Endothelial cell of umbilical vein (primary cell): ENCODE measurements around the gene TSPAN9. TPM values are rescaled to one million over a fixed set of nuclear protein-coding genes. Genes with fewer than 3 reads are reported as not detected.
A peak's percentile ranks its signal among the peaks of the same experiment; 100 is the strongest.

ENCODE experiments used
- BruUV-seq: library from RNA; stranded (reverse); fragments of 400-500 nt; replicated peaks from 2 replicates; lab custom pipeline; 2021; lab: Mats Ljungman, UMichigan
- CTCF ChIA-PET: fragments of 300-600, 350-600 bp; sonication (Branson Sonifier 250); formaldehyde crosslinking; loops from one replicate; lab custom pipeline; 2021; ENCODE audit warnings: antibody characterized with exemption, inconsistent platforms; lab: Charles Lee
- POLR2A ChIA-PET: fragments of 300-600, 350-600 bp; sonication (Branson Sonifier 250); formaldehyde crosslinking; loops from one replicate; lab custom pipeline; 2021; ENCODE audit warnings: antibody characterized with exemption, inconsistent platforms; lab: Charles Lee
- DNase-seq: peaks from one replicate; pipeline ENCODE4 v3.0.0-alpha.2; 2011; ENCODE audit warnings: low read depth, low spot score
- FAIRE-seq: peaks from 2 replicates; lab custom pipeline; 2011; peaks lifted over from hg19 to GRCh38; lab: Jason Lieb, UNC
- H2AFZ ChIP-seq: 2 replicates; pipeline ENCODE4 v1.6.0; 2012; ENCODE audit warnings: low read depth, low read length, control low read depth, inconsistent platforms
- H3K27ac ChIP-seq: 2 replicates; pipeline ENCODE4 v1.5.1; 2011; ENCODE audit warnings: low read depth, mild to moderate bottlenecking, control low read depth, low read length, moderate library complexity; ENCODE audit not compliant: insufficient read depth
- H3K27me3 ChIP-seq, 2 experiments: 2 replicates each; pipeline versions ENCODE4 v1.6.0 to v1.6.1; 2011; ENCODE audit warnings: low read length in 2 of 2, mixed read lengths in 1 of 2; ENCODE audit not compliant: control insufficient read depth in 2 of 2, insufficient read depth in 2 of 2
- H3K36me3 ChIP-seq, 2 experiments: 2 replicates in 1 of 2; 3 replicates in 1 of 2; pipeline ENCODE4 v1.5.1; 2011; ENCODE audit warnings: low read length in 2 of 2, mild to moderate bottlenecking in 1 of 2, moderate library complexity in 1 of 2; ENCODE audit not compliant: control insufficient read depth in 2 of 2, insufficient read depth in 2 of 2; ENCODE audit errors: extremely low read depth in 1 of 2
- H3K4me1 ChIP-seq: 3 replicates; pipeline ENCODE4 v1.5.1; 2011; ENCODE audit warnings: mild to moderate bottlenecking, low read length; ENCODE audit not compliant: control insufficient read depth, insufficient read depth; ENCODE audit errors: extremely low read depth
- H3K4me2 ChIP-seq: 2 replicates; pipeline ENCODE4 v1.6.1; 2011; ENCODE audit warnings: low read length, control low read depth, mixed read lengths; ENCODE audit not compliant: insufficient read depth
- H3K4me3 ChIP-seq, 3 experiments: fragments of 200-600 bp in 1 of 3; sonication (generic), shearing (Covaris generic) in 1 of 3; replicated peaks in 1 of 3; 2 replicates each; pipeline ENCODE4 v1.5.1; 2011 to 2016; ENCODE audit warnings: control low read depth in 3 of 3, low read length in 3 of 3, mild to moderate bottlenecking in 2 of 3, inconsistent platforms in 1 of 3, low read depth in 1 of 3, moderate library complexity in 1 of 3; ENCODE audit not compliant: insufficient read depth in 1 of 3
- H3K79me2 ChIP-seq: 2 replicates; pipeline ENCODE4 v1.6.0; 2012; ENCODE audit warnings: low read length, inconsistent platforms; ENCODE audit not compliant: control insufficient read depth, insufficient read depth
- H3K9ac ChIP-seq: replicated peaks from 2 replicates; pipeline ENCODE3; 2011; ENCODE audit warnings: low read length, control low read depth; ENCODE audit not compliant: insufficient read depth; ENCODE audit errors: extremely low read depth
- H3K9me1 ChIP-seq: replicated peaks from 3 replicates; pipeline ENCODE4 v1.6.0; 2011; ENCODE audit warnings: mild to moderate bottlenecking, low read length; ENCODE audit not compliant: control insufficient read depth, insufficient read depth; ENCODE audit errors: extremely low read depth
- H3K9me3 ChIP-seq: replicated peaks from 2 replicates; pipeline ENCODE4 v1.5.1; 2012; ENCODE audit warnings: low read length, inconsistent platforms; ENCODE audit not compliant: control insufficient read depth, insufficient read depth
- H4K20me1 ChIP-seq: replicated peaks from 2 replicates; pipeline ENCODE3; 2011; ENCODE audit warnings: mild to moderate bottlenecking, low read length; ENCODE audit not compliant: control insufficient read depth, insufficient read depth; ENCODE audit errors: extremely low read depth
- EZH2 ChIP-seq: IDR thresholded peaks from 2 replicates; pipeline ENCODE4 v1.6.1; 2012; ENCODE audit warnings: borderline replicate concordance, low read depth, mild to moderate bottlenecking, moderate library complexity, low read length, inconsistent platforms; ENCODE audit not compliant: severe bottlenecking
- FOS ChIP-seq: IDR thresholded peaks from 2 replicates; pipeline ENCODE4 v1.6.1; 2011; ENCODE audit warnings: mild to moderate bottlenecking, low read length, moderate library complexity, borderline replicate concordance; ENCODE audit not compliant: insufficient read depth
- GATA2 ChIP-seq: IDR thresholded peaks from 2 replicates; pipeline ENCODE4 v1.7.0; 2011; ENCODE audit warnings: low read depth, mild to moderate bottlenecking, moderate library complexity, mixed read lengths, low read length; ENCODE audit not compliant: insufficient read length, insufficient read depth
- JUN ChIP-seq: IDR thresholded peaks from 2 replicates; pipeline ENCODE4 v1.6.1; 2011; ENCODE audit warnings: borderline replicate concordance, low read depth; ENCODE audit not compliant: insufficient read length, insufficient read depth
- MYC ChIP-seq: IDR thresholded peaks from one replicate; pipeline ENCODE4 v1.6.1; 2011; ENCODE audit warnings: mild to moderate bottlenecking, low read depth, low read length
- POLR2A ChIP-seq: IDR thresholded peaks from 2 replicates; pipeline ENCODE4 v1.6.1; 2012; ENCODE audit warnings: low read depth, mild to moderate bottlenecking, control low read depth, low read length
- POLR2AphosphoS5 ChIP-seq: IDR thresholded peaks from 2 replicates; pipeline ENCODE4 v1.6.1; 2012; ENCODE audit warnings: low read depth, mild to moderate bottlenecking, control low read depth, low read length, moderate library complexity; ENCODE audit not compliant: insufficient read depth
- dilution Hi-C: fragments of 300-500 bp; cut with MboI; formaldehyde crosslinking; loops from one replicate; pipeline ENCODE4 v1.15.0; 2019; ENCODE audit warnings: low sequenced_read_pairs; ENCODE audit not compliant: extremely low pct_ligation_motif_present
- intact Hi-C: fragments of 100-400 bp; cut with micrococcal nuclease; formaldehyde crosslinking; loops from one replicate; pipeline ENCODE4 v1.10.0; 2022
- polyA plus RNA-seq, 4 experiments: library from polyadenylated mRNA; depleted of rRNA in 3 of 4; stranded (reverse) in 3 of 4; unstranded in 1 of 4; fragments of >200 nt; gene quantifications; 2 replicates each; pipeline versions ENCODE4 v1.2.1 to v1.2.3, GENCODE V29; 2011 to 2012; ENCODE audit warnings: missing spikeins in 1 of 4
- total RNA-seq: library from RNA; stranded (reverse); gene quantifications from 2 replicates; pipeline ENCODE4 v1.2.3, GENCODE V29; 2021
- TF ChIP-seq, protein P1 (sequence below), 2 donors: IDR thresholded peaks; 1 replicate in 1 of 2; 2 replicates in 1 of 2; pipeline ENCODE4 v1.5.1; 2011; ENCODE audit warnings: low read length in 2 of 2, mild to moderate bottlenecking in 2 of 2, moderate library complexity in 2 of 2, control low read depth in 1 of 2, inconsistent platforms in 1 of 2, low read depth in 1 of 2; ENCODE audit not compliant: insufficient read depth in 1 of 2; ENCODE audit errors: extremely low read depth in 1 of 2
- TF ChIP-seq, protein P2 (sequence below): IDR thresholded peaks from 2 replicates; pipeline ENCODE4 v1.6.1; 2011; ENCODE audit not compliant: insufficient read depth, insufficient read length

Gene TSPAN9
- total and polyA plus RNA-seq, 2 donors (not counting 3 experiments of a cell fraction or from before 2014, with no cell fraction given), result 43.3 to 66.8 TPM

DNA sequence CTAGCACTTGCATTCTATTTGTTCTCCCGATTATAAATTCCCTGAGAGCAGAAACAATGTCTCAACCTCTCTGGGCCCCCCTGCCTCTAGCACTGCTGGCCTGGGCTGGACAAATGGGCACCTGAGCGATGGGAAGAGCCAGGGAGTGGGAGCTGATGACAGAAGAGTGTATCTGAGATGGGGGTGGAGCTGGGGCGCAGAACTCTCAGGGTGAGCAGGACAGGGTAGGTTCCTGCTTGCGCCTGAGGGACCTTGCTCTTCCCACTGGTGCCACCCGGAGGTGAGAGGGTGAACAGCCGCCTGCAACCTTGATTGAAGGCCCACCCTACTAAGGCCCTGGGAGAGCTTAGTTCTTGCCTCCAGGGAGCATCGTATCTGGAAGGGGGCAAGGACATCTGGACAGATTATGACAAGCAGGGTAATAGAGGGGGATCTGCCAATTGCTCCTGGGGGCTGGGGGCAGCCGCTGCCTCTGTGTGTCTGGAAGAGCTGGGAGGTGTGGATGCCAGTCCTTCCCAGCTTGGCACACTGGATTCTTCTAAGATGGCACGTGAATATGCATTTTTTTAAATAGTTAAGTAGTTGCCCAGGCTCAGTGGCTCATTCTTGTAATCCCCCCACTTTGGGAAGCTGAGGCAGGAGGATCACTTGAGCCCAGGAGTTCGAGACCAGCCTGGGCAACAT lies 43.0 kb upstream of the TSPAN9 start:
- FAIRE-seq, result peak; percentile 90
- no TSS peak for BruUV-seq
- Histone ChIP-seq H3K36me3 (peaks cover 0 to 12% of the 10 kb centered on the region in 2 experiments), H2AFZ (no peak overlapping the region), H3K4me2 (no peak overlapping the region), H3K4me1 (peaks cover 21% of the 10 kb centered on the region), H3K79me2 (no peaks in the 10 kb centered on the region), H3K9me3 (no peaks in the 10 kb centered on the region), H3K4me3 (no peak overlapping the region), H4K20me1 (no peaks in the 10 kb centered on the region), H3K9ac (no peak overlapping the region), H3K27ac (no peak overlapping the region), H3K9me1 (no peaks in the 10 kb centered on the region), H3K27me3 (no peaks in the 10 kb centered on the region)
- intact Hi-C loops (loop anchor here (1.0 to 5.0 kb wide), 5 partner anchors 76 to 181 kb away; partner anchors contain the start of genes FOXM1 and RHNO1), dilution Hi-C loops (no loop called here)
- ChIA-PET POLR2A (interaction anchor here (1.3 kb wide), 1 partner anchor 144 kb away, joined by 4 read pairs; the partner anchor contains the start of gene TULP3), CTCF (interaction anchor here (0.5 to 5.5 kb wide), 40 partner anchors 9 to 293 kb away, joined by 3 to 91 read pairs (median 5); partner anchors contain the start of genes FOXM1, ITFG2, RHNO1 and TEAD4)
- peak; percentile 78 for DNase-seq
- TF ChIP-seq POLR2A, result no peak
- TF ChIP-seq, protein P1, sequence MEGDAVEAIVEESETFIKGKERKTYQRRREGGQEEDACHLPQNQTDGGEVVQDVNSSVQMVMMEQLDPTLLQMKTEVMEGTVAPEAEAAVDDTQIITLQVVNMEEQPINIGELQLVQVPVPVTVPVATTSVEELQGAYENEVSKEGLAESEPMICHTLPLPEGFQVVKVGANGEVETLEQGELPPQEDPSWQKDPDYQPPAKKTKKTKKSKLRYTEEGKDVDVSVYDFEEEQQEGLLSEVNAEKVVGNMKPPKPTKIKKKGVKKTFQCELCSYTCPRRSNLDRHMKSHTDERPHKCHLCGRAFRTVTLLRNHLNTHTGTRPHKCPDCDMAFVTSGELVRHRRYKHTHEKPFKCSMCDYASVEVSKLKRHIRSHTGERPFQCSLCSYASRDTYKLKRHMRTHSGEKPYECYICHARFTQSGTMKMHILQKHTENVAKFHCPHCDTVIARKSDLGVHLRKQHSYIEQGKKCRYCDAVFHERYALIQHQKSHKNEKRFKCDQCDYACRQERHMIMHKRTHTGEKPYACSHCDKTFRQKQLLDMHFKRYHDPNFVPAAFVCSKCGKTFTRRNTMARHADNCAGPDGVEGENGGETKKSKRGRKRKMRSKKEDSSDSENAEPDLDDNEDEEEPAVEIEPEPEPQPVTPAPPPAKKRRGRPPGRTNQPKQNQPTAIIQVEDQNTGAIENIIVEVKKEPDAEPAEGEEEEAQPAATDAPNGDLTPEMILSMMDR (IDR thresholded peaks at IDR 0.05; ENCODE audit: extremely low read depth in 1 of 2, insufficient read depth in 1 of 2, low read depth in 1 of 2, low read length in 2 of 2), result peak; percentile 76 to 90

DNA sequence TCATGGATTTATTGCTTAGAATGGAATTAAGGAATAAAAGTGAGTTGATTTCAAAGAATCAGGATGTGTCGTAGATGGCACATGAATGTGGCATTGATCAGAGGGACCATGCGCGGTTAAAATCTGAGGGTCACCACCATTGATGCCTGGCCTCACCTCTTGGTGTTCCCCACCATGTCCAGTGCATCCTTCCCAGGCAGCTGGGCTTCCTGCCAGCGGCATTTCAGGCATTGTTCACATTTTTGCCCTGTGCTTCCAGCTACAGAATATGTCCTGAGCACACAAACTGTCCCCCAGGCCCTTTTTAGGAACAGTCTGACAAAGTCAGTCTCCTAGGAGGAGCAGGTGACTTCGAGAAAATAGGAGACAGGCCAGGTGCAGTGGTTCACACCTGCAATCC lies 42.0 kb upstream of the TSPAN9 start:
- peak; percentile 24 for DNase-seq
- H3K27ac ChIP-seq, result no peak overlapping the region
- dilution Hi-C loops, result no loop called here
- POLR2A ChIA-PET, result interaction anchor here (1.3 kb wide), 1 partner anchor 145 kb away, joined by 4 read pairs; the partner anchor contains the start of gene TULP3
- H3K27me3 ChIP-seq, result no peaks in the 10 kb centered on the region
- no peaks in the 10 kb centered on the region for H3K79me2 ChIP-seq
- intact Hi-C loops, result no loop called here
- no peaks in the 10 kb centered on the region for H3K9me3 ChIP-seq
- no peak overlapping the region for H2AFZ ChIP-seq
- H3K9ac ChIP-seq, result no peak overlapping the region
- no TSS peak for BruUV-seq
- H3K9me1 ChIP-seq, result no peaks in the 10 kb centered on the region
- CTCF ChIA-PET, result interaction anchor here (1.3 to 5.5 kb wide), 8 partner anchors 39 to 240 kb away, joined by 6 to 91 read pairs (median 16); partner anchors contain the start of genes FOXM1 and RHNO1
- H3K4me1 ChIP-seq, result peaks cover 21% of the 10 kb centered on the region
- no peak overlapping the region for H3K4me3 ChIP-seq
- no peak overlapping the region for H3K4me2 ChIP-seq
- no peak for FAIRE-seq
- peaks cover 0 to 12% of the 10 kb centered on the region in 2 experiments for H3K36me3 ChIP-seq
- no peaks in the 10 kb centered on the region for H4K20me1 ChIP-seq
- TF ChIP-seq FOS, result no peak
- TF ChIP-seq, protein P2, sequence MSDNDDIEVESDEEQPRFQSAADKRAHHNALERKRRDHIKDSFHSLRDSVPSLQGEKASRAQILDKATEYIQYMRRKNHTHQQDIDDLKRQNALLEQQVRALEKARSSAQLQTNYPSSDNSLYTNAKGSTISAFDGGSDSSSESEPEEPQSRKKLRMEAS, result no peak
- TF ChIP-seq EZH2, result no peak
- no peak for TF ChIP-seq MYC
- no peak for TF ChIP-seq POLR2A
- no peak for TF ChIP-seq JUN
- no peak for TF ChIP-seq POLR2AphosphoS5
- TF ChIP-seq GATA2, result no peak
- TF ChIP-seq, protein P1 (IDR thresholded peaks at IDR 0.05; ENCODE audit: extremely low read depth in 1 of 2, insufficient read depth in 1 of 2, low read depth in 1 of 2, low read length in 2 of 2), result no peak
